Measurements from ENCODE around the gene CDCA7L. TPM values are rescaled to one million over a fixed set of nuclear protein-coding genes. Genes with fewer than 3 reads are reported as not detected.
"Not testable (repeated sequence)": the region's sequence is repeated elsewhere in the genome, so short reads cannot be mapped to it uniquely, and the experiment has no call there.

The CDCA7L gene
- total RNA-seq, 1 donor from 2014 or later = 12.0 TPM

DNA sequence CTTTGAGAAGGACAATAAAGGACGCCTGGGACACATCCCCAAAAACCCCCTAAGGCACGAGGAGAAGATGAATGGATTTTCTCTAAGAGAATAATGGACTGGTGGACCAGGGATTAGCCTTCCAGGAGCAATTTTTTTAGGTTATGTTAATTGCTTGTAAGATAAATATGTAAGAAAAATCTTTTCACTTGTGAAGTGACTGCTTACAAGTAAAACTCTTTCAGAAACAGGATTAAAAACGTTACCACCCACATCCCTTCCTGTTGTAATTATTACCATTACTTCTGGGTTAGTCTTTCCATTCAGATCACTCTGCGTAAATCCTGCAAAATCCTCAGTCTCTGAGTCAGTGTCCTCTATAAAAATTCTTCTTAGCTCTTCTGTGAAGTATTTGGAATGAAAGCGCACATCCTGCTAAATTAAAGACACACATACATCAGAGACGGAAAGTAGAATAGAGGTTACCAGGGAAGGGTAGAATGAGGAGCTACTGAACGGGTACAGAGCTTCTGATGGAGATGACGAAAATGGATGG is 34.3 kb downstream of the CDCA7L start:
- no peak for DNase-seq (ENCODE audit: low spot score)

DNA sequence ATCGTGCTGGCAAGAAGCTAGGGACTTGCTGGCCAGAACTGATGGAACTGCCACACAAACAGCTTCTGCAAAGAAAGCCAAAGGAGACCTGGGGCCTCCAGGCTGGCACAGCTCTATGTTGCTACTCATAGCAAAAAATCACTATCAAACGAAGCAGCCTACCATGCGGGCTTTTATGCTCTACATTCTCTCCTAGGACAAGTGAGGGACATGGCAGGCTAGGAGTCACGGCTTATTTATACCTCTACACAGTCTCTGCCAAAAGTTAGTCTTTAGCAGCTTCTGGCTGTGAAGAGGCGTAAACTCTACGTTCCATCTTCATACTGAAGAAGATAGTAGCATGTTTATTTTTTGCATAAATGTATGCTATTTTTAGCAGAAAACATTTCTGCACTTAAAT is 35.4 kb downstream of the CDCA7L start:
- no peak for DNase-seq (ENCODE audit: low spot score)

DNA sequence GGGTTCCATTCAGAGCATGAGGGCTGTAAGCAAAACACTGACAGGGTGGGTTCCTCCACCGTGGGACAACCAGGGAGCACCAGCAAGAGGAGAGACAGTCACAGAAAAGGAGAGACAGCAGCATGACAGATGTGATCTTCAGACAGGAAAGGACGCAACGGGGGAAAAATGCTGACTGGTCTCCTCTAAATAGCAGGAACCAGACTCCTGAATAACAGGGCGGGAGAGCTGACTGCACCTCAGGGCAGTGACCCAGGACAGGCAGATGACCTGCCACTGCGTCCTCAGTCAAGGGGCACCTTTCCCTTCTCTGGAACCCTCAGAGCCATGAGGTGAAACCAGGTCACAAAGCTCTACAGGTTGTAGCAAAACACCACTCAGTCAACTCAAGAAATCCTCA is 37.0 kb downstream of the CDCA7L start:
- DNase-seq (ENCODE audit: low spot score) = no peak

DNA sequence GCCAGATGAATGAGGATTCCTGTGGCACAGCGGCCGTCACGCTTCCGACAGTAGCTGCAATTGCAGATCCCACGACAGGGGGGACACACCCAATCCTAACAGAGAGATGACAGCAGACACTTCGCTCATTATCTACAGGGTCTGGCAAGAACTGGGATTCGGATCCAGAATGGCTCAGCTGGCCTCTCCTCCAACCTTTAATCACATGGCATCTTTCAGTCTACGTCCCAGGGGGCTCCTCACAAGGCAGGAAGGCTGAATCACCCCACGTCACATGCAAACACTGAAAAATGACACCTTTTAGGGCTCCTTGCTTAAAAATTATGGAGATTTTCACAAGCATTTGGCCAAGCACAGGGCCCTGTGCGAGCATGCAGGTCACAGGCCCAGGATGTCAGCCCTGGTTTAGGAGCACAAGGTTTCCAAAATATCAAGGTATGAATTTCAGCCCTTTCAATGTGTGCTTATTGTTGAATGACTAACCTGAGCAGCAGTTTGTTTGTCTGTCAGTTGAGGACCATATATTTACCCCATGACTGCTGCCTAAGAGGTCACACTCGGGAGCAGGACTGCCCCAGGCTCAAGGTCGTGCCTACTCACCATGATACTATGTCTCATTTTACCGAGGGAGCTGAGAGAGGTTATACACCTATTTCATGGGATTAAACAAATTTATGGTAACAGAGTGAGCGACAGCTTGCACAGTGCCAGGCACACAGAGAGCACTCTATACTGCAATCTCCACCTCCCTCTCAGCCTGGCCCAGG is 42.5 kb downstream of the CDCA7L start:
- no peak for DNase-seq (ENCODE audit: low spot score)

DNA sequence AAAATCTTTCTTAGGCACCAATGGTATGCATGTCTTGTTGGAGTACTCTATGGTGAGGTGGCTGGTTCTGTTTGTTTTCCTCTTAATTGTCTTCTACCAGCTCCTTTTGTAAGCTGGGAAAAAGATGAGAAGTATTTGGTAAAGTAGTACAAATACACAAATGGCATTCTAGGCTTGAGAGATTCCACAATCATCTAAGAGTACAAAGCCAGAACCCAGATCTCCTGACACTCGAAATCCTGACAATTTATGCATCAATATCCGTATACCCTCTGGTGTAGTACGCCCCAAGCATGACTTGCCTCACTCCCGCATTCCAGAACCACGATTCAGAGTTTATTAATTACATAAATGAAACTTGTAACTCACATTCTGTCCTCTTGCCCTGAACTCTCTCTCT is 43.5 kb downstream of the CDCA7L start:
- DNase-seq (ENCODE audit: low spot score) = no peak

DNA sequence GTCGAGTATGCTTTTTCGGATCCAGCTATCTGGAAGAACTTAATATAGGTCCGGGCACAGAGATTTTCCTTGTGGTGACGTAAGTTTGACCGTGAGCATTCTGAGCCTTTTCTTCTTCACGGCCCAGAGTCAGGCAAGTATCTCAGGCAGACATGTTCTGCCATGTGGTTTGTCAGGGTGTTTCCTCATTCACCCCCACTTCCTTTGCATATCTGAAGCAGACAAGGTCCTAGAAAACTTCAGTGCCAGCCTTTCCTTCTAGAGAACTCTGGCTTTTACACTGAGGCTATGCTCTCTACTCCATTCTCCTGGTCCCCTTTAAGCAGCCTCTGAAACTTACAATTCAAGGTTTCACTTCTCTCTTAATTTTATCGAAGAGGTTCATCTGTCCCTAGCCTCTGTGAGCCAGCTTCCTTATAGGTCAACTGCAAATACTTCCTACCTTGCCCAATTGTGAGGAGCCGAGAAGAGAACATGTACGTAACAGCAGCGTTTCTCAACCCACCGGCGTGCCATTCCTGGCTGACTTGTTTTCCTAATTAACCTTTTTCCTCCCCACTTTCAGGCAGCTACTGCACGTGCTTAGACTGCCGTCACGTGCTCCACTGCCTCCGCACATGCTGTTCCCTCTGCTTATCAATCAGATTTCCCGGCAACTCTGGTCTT is 47.3 kb downstream of the CDCA7L start:
- no peak for DNase-seq (ENCODE audit: low spot score)

DNA sequence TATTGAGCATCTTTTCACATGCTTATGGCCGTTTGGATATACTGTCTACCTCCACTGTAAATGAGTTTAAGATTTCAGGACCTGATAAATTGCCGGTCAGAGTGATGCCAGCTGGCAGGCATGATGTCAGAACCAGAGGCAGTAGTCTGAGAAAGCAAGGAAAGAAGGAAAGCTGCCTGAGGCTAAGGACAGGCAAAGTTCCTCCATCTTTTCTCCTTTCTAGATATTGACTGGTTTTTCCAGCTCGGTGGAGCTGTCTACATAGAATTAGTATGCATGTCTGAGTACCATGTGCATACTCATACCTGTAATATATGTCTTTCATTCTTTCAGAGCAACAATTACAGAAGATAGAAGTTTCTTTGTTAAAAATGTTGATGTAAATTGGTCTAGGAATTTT is 52.3 kb downstream of the CDCA7L start:
- DNase-seq (ENCODE audit: low spot score) = no peak

DNA sequence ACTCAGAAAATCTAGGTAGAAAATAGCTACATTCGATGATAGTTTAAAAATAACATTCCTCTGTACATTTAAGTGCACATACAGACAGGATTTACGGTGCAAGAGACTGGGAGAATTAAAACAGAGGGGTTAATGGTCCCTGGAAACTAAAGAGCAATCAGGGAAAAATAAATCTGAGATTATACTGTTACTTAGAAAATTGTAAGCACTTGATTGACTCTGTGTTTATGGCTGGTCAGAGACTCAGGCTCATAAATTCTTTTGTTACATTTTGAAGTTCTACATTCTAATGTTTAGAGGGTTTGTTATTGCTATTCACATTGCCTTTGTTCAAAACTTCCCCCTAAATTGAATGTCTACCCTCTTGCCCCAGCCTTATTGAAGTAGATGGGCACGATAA is 54.4 kb downstream of the CDCA7L start:
- no peak for DNase-seq (ENCODE audit: low spot score)

DNA sequence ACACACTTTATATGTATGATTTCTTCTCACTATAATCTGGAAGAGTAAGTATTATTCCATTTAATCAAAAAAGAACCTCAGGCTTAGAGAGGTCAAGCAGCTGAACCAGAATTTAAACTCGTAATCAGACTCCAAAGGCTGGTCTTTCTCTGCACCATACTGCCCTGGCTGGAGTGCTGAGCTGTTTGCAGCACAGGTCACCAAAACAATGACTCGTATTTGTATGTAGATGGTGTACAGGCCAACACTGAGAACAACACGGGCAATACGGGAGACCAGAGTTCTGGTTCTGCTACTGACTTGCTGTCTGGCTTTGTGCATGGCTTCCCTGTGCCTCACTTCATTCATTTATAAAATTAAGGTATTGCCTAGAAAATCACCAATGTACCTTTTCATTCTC is 57.9 kb downstream of the CDCA7L start:
- no peak for DNase-seq (ENCODE audit: low spot score)

DNA sequence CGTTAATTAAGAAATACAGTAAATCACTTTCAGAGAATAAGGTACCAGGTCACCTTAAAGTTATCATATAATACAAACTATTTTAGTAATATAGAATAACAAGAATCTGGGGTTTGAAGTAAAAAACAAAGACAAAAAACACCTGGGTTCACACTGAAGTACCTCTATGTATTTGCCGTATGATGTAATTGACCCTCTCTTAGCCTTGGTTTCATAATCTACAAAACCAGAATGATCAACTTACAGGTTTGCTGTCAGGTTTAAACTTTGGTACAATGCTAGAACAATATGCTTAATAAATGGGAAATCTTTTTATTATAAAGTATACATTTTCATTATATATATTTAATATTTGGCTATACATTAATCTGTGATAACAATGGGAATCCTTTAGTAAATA is 58.3 kb downstream of the CDCA7L start:
- no peak for DNase-seq (ENCODE audit: low spot score)

DNA sequence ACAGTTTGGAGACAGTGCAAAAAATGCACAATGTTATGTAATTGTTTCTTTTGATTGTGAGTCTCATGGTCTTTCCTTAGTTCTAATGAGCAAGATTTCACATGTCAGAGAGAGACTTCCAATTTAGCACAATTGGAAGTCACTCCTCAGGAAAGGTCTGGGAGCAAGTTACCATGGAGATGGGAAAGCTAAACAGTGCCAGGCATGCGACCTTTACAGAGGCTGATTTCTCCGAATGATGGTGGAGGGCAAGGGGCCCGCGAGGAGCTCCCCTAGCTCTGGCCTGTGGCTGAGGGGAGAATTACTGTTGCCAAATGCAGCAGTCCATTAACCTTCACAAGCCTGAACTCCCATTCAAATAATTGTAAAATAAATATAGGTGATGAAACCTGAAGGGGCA is 59.3 kb downstream of the CDCA7L start:
- no peak for DNase-seq (ENCODE audit: low spot score)

DNA sequence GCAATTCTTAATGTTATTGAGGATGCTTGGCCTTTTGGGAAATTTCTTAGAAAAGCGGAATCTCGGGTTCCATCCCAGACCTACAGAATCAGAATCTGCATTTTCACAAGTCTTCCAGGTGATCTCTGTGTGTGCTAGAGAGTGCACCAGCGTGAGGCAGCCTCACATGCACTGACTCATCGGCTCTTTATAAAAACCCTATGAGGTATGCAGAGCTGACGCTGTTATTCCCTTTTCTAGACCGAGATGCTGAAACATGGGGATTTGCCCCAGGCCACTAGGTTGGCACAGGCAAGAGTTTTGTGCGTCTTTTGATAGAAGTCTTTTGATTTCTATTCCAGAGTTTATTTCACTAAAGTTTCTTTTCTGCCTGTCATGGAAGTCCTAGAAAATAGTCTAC is 61.2 kb downstream of the CDCA7L start:
- DNase-seq (ENCODE audit: low spot score) = no peak

DNA sequence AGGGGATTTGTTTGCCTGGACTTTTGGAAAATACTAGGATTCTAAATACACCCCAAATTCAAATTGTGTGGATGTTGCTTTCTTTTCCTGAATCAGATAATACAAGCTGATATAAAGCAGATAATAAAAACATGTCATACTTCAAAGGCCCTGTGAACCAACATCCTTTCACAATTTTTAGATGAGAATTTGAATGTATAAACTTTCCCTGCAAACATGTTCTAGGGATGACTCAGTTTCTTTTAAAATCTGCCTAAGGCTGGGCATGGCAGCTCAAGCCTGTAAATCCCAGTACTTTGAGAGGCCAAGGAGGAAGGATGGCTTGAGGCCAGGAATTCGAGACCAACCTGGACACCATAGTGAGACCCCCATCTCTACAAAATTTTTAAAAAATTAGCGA is 62.2 kb downstream of the CDCA7L start:
- DNase-seq (ENCODE audit: low spot score) = not testable (repeated sequence)

DNA sequence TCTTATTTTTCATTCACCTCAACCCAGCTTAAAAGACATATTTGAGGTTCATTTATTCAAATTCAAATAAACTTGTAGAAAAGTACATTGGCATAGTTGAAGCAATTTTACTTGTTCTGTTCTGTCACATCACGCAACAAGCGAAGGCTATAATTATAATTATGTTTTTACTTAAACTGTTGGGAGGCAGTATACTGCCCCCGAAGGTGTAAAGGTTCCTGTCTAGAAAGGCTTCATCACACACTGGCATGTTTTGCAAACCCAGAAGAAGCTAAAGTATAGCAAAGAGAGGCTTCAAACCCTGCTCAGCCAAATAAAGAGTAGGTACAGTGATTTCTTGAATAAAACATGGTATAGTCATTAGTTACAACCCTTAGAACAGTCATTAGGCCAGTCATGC is 62.6 kb downstream of the CDCA7L start:
- no peak for DNase-seq (ENCODE audit: low spot score)

DNA sequence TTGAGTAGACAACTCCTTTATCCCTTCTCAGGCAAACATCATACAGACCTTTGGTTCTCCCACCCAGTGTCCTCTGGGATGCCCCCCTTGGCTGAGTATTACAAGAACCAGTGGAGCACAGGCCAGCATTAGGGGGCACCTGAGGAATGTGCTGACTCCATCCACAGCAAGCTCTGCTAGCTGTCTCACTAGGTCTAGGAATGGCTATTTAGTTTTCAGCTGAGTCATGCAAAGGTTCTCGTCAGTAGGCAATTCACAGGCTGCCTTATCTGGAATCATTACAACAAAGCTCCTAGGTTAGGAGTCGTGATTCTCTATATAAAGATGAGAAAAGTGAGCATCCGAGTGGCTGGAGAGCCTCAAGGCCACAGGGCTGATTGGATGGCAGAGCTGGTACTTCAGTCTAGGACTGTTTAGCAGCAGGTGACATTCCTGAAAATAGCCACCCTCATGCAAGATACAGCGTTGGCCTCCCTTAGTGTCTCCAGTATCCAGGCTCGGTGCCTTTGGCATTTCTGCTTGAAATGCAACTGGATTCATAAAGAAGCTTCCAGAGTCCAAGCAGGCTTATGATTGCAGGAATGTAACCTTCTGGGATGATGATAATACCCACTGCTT is 75.8 kb downstream of the CDCA7L start:
- DNase-seq (ENCODE audit: low spot score) = no peak

DNA sequence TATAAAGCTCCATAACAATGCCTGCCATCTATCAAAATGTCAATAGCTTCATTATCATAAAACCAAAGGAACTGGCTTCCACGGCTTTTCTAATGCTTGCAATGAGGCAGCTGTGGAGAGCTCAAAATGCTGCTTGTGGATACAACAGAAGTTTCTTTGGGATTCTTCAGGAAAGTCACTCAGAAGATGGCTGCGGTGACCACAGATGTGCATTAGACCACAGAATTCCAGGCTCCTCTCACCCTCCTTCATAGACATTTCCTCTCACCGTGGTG is 77.2 kb downstream of the CDCA7L start:
- DNase-seq (ENCODE audit: low spot score) = no peak

DNA sequence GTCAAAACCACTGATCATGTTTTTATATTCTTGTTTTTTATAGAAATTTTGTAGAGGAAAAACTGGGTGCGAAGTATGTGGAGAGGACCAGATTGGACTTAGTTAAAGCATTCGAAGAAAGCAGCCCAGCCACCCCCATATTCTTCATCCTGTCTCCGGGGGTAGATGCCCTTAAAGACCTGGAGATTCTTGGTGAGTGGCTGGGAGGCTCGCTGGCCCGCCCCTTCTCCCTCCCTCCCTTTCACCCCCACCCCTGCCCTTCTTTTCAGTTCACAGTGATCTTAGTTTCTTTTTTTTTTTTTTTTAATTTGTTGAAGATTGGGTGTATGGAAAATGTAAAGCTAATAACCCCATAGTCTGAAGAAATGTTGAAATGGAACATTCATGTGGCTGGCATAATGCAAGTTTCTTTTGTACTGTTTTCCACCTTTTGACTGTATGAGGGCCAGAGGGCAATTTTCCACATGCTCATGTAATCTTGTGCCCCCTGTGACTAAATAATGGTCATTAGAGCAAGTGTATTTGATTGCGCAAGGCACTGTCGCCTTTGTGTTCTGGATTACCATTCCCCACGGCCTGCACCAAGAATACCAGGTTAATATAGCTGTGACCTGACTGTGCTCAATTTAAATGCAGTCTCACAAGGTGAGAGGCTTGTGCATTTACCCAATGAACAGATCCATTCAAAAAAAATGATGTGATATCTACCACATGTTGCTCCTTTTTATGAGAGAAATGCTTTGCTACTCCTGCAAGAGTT is 77.7 kb downstream of the CDCA7L start:
- no peak for DNase-seq (ENCODE audit: low spot score)

DNA sequence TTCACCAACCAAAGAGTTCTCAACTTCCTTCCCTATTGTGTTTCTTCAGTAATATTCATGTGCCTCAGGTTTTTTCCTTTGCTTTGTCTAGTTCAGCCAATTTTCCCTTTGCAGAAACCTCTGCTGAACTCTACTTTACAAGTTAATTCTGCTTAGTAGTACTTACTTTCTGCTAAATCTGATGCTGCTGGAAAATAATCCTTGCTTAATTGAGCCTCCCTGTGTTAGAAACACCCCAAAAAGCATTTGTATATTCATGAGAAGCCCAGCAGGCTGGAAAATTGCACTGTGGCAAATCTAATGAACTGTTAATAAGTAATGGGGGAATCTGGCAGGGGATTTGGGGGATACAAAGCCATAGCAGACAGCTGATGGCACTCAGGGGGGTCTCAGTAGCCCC is 78.5 kb downstream of the CDCA7L start:
- no peak for DNase-seq (ENCODE audit: low spot score)

DNA sequence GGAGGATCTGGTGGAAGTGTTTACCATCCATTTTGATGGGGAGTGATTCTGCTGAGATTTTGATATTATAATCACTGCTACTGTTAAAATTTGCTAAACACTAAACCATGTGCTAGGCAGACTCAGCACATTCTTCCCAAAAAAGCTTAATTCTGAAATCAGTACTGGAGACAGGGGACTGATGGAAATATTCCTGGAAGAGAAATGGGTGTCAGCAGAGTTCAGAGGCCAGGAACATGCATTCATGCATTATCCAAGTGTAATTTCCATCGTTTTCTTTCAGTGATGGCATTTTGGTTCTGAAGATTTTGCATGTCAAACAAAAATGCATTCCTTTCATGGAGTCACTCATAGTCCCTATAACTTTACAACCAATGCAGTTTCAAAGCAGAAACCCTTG is 79.0 kb downstream of the CDCA7L start:
- no peak for DNase-seq (ENCODE audit: low spot score)

DNA sequence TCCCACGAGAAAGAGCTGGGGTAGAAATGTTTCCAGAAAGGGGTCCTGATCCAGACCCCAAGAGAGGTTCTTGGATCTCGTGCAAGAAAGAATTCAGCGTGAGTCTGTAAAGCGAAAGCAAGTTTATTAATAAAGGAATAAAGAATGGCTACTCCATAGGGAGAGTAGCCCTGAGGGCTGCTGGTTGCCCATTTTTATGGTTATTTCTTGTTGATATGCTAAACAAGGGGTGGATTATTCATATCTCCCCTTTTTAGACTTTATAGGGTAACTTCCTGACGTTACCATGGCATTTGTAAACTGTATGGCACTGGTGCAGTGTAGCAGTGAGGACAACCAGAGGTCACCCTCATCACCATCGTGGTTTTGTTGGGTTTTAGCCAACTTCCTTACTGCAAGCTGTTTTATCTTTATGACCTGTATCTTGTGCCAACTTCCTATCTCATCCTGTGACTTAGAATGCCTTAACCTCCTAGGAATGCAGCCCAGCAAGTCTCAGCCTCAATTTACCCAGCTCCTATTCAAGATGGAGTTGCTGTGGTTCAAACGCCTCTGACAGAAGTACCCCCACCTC is 80.0 kb downstream of the CDCA7L start:
- not testable (repeated sequence) for DNase-seq (ENCODE audit: low spot score)

DNA sequence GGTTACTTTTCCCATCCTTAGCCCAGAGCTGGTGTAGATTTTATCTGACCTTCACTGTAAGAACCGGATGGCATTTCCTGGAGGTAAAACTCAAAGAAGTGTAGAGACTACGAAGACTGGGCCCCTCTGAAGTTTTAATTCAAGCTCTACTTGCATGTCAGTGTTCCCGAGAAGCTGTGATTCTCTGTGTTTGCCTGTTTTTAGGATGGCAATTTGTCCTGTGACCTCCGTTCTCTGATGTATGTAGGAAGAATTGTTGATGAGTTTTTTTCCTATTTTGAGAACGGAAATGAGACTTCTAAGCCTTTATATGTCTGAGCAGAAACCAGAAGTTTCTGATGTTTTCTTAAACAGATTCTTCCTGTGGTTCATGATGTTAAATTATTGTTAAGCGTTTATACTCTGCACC is 94.1 kb downstream of the CDCA7L start:
- no peak for DNase-seq (ENCODE audit: low spot score)

All from ureter (tissue), 1 donor.